K562 (cell line): Measurements from ENCODE around the gene ORMDL1. TPM values are rescaled to one million over a fixed set of nuclear protein-coding genes. Genes with fewer than 3 reads are reported as not detected.

ENCODE experiments used
- CBFB ChIP-seq: sonication (generic); formaldehyde crosslinking; IDR thresholded peaks from 2 replicates; pipeline ENCODE4 v1.4.0; 2020; ENCODE audit warnings: mild to moderate bottlenecking, missing genetic modification reagents
- CTCF ChIP-seq, 3 experiments: IDR thresholded peaks in 2 of 3; conservative IDR thresholded peaks in 1 of 3; 2 replicates each; pipeline ENCODE4 v1.5.1; 2011 to 2012; ENCODE audit warnings: low read length in 3 of 3, mild to moderate bottlenecking in 3 of 3, control low read depth in 2 of 3, improper control_type of control experiment in 1 of 3, inconsistent platforms in 1 of 3, low read depth in 1 of 3, mixed read lengths in 1 of 3, moderate library complexity in 1 of 3; ENCODE audit not compliant: insufficient read depth in 2 of 3
- E2F3 ChIP-seq: fragments of 250-450 bp; sonication (Bioruptor Pico); IDR thresholded peaks from 2 replicates; pipeline ENCODE4 v1.4.0; 2020; ENCODE audit warnings: mild to moderate bottlenecking
- ESRRA ChIP-seq: fragments of 450-650 bp; IDR thresholded peaks from 2 replicates; pipeline ENCODE4 v1.6.1; 2014; ENCODE audit warnings: low read depth, mild to moderate bottlenecking, moderate library complexity, borderline replicate concordance
- ESRRB ChIP-seq: fragments of 250-450 bp; sonication (Bioruptor Pico); IDR thresholded peaks from 2 replicates; pipeline ENCODE4 v1.5.0; 2020; ENCODE audit warnings: mild to moderate bottlenecking, moderate library complexity, borderline replicate concordance
- ETV5 ChIP-seq: sonication (generic); formaldehyde crosslinking; IDR thresholded peaks from 2 replicates; pipeline ENCODE4 v1.4.0; 2020; ENCODE audit warnings: low read depth, mild to moderate bottlenecking, missing genetic modification reagents
- FOSL1 ChIP-seq: fragments of 200-800 bp; sonication (Bioruptor generic); conservative IDR thresholded peaks from 2 replicates; pipeline ENCODE4 v1.6.1; 2016; ENCODE audit warnings: missing genetic modification characterization, missing compliant biosample characterization
- FOXP1 ChIP-seq: sonication (generic); formaldehyde crosslinking; IDR thresholded peaks from 2 replicates; pipeline ENCODE4 v1.8.0; 2022; ENCODE audit warnings: mild to moderate bottlenecking, missing genetic modification reagents
- KDM5B ChIP-seq: fragments of 200-600 bp; sonication (generic); IDR thresholded peaks from 2 replicates; pipeline ENCODE4 v1.6.1; 2012; ENCODE audit warnings: low read depth, mild to moderate bottlenecking, moderate library complexity, low read length, control low read depth, inconsistent platforms; ENCODE audit not compliant: insufficient replicate concordance
- MEF2D ChIP-seq: conservative IDR thresholded peaks from 2 replicates; pipeline ENCODE4 v1.6.1; 2016; ENCODE audit warnings: low read depth, missing genetic modification characterization, missing compliant biosample characterization
- PHF8 ChIP-seq: fragments of 200-600 bp; sonication (generic); IDR thresholded peaks from 2 replicates; pipeline ENCODE4 v1.6.1; 2012; ENCODE audit warnings: mixed run types, mild to moderate bottlenecking, inconsistent platforms, low read length, moderate library complexity, borderline replicate concordance
- RBM25 ChIP-seq: fragments of 200-400 bp; formaldehyde crosslinking; IDR thresholded peaks from 2 replicates; pipeline ENCODE4 v1.6.1; 2018; ENCODE audit warnings: low read length, low read depth, moderate library complexity; ENCODE audit not compliant: severe bottlenecking
- RCOR1 ChIP-seq, 2 experiments: IDR thresholded peaks; 2 replicates each; pipeline ENCODE4 v1.6.1; 2012; ENCODE audit warnings: low read depth in 2 of 2, low read length in 2 of 2, borderline replicate concordance in 1 of 2, improper control_type of control experiment in 1 of 2
- RERE ChIP-seq: sonication (generic); formaldehyde crosslinking; IDR thresholded peaks from 2 replicates; pipeline ENCODE4 v1.8.0; 2023; ENCODE audit warnings: missing genetic modification reagents, mild to moderate bottlenecking, borderline replicate concordance
- SLC30A9 ChIP-seq: fragments of 250-450 bp; sonication (Bioruptor Pico); IDR thresholded peaks from 2 replicates; pipeline ENCODE4 v1.8.0; 2022; ENCODE audit warnings: mild to moderate bottlenecking, moderate library complexity
- TAF15 ChIP-seq: fragments of 200-400 bp; formaldehyde crosslinking; IDR thresholded peaks from 2 replicates; pipeline ENCODE4 v1.6.1; 2017; ENCODE audit warnings: mild to moderate bottlenecking, low read depth, low read length, moderate library complexity
- U2AF2 ChIP-seq: fragments of 200-400 bp; formaldehyde crosslinking; optimal IDR thresholded peaks from 2 replicates; pipeline ENCODE3; 2017; ENCODE audit warnings: low read depth, mild to moderate bottlenecking, low read length
- ZNF24 ChIP-seq: fragments of 450-650 bp; IDR thresholded peaks from 2 replicates; pipeline ENCODE4 v1.6.1; 2016
- ZNF717 ChIP-seq: fragments of 250-450 bp; sonication (Bioruptor Pico); IDR thresholded peaks from 2 replicates; pipeline ENCODE4 v1.5.0; 2021
- ZNF780A ChIP-seq: fragments of 250-450 bp; sonication (Bioruptor Pico); IDR thresholded peaks from 2 replicates; pipeline ENCODE4 v1.5.0; 2021; ENCODE audit warnings: mild to moderate bottlenecking
- polyA plus RNA-seq, 8 experiments: library from polyadenylated mRNA; depleted of rRNA in 4 of 8; stranded (reverse) in 5 of 8; unstranded in 3 of 8; fragments of >200 nt; fragmentation: Nextera tagmentation in 2 of 8; fragmentation: Illumina TruSeq in 1 of 8; extraction: Ambion mirVana in 2 of 8; extraction: Trizol in 1 of 8; gene quantifications; 2 replicates each; pipeline versions ENCODE4 v1.2.1 to v1.2.3, GENCODE V29; 2011 to 2014; ENCODE audit warnings: inconsistent platforms in 1 of 8, missing spikeins in 1 of 8
- total RNA-seq, 7 experiments: library from RNA; depleted of rRNA in 6 of 7; stranded (reverse); fragments of >200 nt in 6 of 7; fragmentation: Illumina TruSeq in 2 of 7; extraction: Trizol in 2 of 7; gene quantifications; 2 replicates each; pipeline versions ENCODE4 v1.2.1 to v1.2.3, GENCODE V29; 2011 to 2021; ENCODE audit warnings: low replicate concordance in 1 of 7

The ORMDL1 gene
- total and polyA plus RNA-seq, 9 of the 15 experiments (the other 6 are each of a cell fraction or from before 2014, with no cell fraction given): 35.1 to 74.2 (median 50.0) TPM

GRCh38 chr2:189762551-189763298, 21.4 kb downstream of the ORMDL1 start, which contains the start of gene OSGEPL1 (continued):
- TF ChIP-seq RERE (no peak), FOXP1 (CRISPR knock-in tag) (no peak), PHF8 (peak; percentile 79; the same call in 1 of the 2 replicates), MEF2D (tag) (no peak), ESRRB (CRISPR knock-in tag) (no peak), SLC30A9 (CRISPR knock-in tag) (no peak), ETV5 (peak; percentile 87; the same call in 1 of the 2 replicates), FOSL1 (tag) (0 out of 2 replicates have a peak, but pooled peaks have one; percentile 14), CBFB (CRISPR knock-in tag) (no peak), U2AF2 (no peak), ZNF24 (no peak), KDM5B (peak; percentile 70), ZNF780A (no peak), TAF15 (no peak), RBM25 (no peak), ZNF717 (CRISPR knock-in tag) (no peak), RCOR1 (IDR thresholded peaks at IDR 0.05; ENCODE audit: borderline replicate concordance in 1 of 2, low read depth in 2 of 2, low read length in 2 of 2) (peak in 1 of 2 experiments; percentile 23; a peak in 1 of 4 replicates), CTCF (IDR thresholded peaks at IDR 0.05 in 2 of 3, conservative IDR thresholded peaks at IDR 0.05 in 1 of 3; ENCODE audit: insufficient read depth in 2 of 3, low read depth in 1 of 3, low read length in 3 of 3) (peak; percentile 48 to 56 (median 51); a peak in 5 of 6 replicates), ESRRA (0 out of 2 replicates have a peak, but pooled peaks have one; percentile 10), E2F3 (no peak)
